ENCODE data around the gene CTAG1A. TPM values are rescaled to one million over a fixed set of nuclear protein-coding genes. Genes with fewer than 3 reads are reported as not detected.
"Not testable (repeated sequence)": the region's sequence is repeated elsewhere in the genome, so short reads cannot be mapped to it uniquely, and the experiment has no call there.

Gene CTAG1A
- polyA plus RNA-seq, 4 donors, result not detected

DNA sequence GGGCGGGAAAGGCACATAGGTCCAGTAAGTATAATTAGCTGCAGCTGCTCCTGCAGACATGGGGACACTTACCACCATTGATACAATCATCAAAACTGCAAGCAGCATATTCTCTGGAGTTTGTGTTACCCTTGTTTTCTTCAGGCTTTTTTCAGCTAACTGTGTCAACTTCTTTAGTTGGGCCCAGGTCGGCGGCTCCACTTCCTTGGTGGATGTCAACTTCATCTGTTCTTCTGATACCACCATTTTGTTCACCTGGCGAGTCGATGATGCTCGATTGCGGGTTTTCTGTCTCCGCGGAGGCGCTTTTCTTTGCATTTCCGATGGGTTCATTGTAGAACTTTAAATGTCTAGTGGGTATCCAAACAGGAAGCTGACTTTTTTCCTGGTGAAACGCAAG, 26.2 kb downstream of the CTAG1A start:
- H3K36me3 ChIP-seq (ENCODE audit: control insufficient read depth in 3 of 3, insufficient read depth in 2 of 3, low read depth in 1 of 3, low read length in 3 of 3); H3K27ac ChIP-seq (ENCODE audit: low read depth in 1 of 3, low read length in 2 of 3); H3K4me1 ChIP-seq (ENCODE audit: control insufficient read depth in 3 of 3, insufficient read depth in 2 of 3, low read depth in 1 of 3, low read length in 2 of 3); H3K27me3 ChIP-seq (ENCODE audit: control insufficient read depth in 3 of 3, insufficient read depth in 3 of 3, low read length in 3 of 3); H3K4me3 ChIP-seq (ENCODE audit: low read depth in 1 of 3, low read length in 3 of 3); FAIRE-seq; H3K9me3 ChIP-seq (ENCODE audit: control insufficient read depth in 2 of 2, insufficient read depth in 1 of 2, low read depth in 1 of 2, low read length in 1 of 2); DNase-seq: not testable (repeated sequence)
- WGBS, 3 donors, result 87 to 91% (median 90%) methylated on average over 12 of the region's 12 CpGs

DNA sequence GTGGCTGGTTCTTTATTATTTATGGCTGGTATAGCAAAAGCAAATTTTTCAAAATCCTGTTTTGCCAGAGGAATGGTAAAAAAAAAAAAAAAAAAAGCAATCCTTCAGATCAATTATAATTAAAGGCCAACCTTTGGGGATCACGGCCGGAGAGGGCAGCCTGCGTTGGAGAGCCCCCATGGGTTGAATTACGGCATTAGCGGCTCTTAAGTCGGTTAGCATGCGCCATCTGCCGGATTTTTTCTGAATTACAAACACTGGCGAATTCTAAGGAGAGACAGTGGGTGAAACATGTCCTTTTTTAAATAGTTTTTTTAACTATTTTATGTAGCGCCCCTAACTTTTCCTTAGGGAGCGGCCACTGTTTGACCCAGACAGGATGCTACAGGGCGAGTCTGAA, 28.7 kb downstream of the CTAG1A start:
- FAIRE-seq; H3K36me3 ChIP-seq (ENCODE audit: control insufficient read depth in 3 of 3, insufficient read depth in 2 of 3, low read depth in 1 of 3, low read length in 3 of 3); H3K9me3 ChIP-seq (ENCODE audit: control insufficient read depth in 2 of 2, insufficient read depth in 1 of 2, low read depth in 1 of 2, low read length in 1 of 2); H3K4me3 ChIP-seq (ENCODE audit: low read depth in 1 of 3, low read length in 3 of 3); H3K4me1 ChIP-seq (ENCODE audit: control insufficient read depth in 3 of 3, insufficient read depth in 2 of 3, low read depth in 1 of 3, low read length in 2 of 3); H3K27me3 ChIP-seq (ENCODE audit: control insufficient read depth in 3 of 3, insufficient read depth in 3 of 3, low read length in 3 of 3); H3K27ac ChIP-seq (ENCODE audit: low read depth in 1 of 3, low read length in 2 of 3); DNase-seq: not testable (repeated sequence)
- WGBS, 3 donors, result 8 to 53% (median 39%) methylated on average over 3 to 5 of the region's 12 CpGs

DNA sequence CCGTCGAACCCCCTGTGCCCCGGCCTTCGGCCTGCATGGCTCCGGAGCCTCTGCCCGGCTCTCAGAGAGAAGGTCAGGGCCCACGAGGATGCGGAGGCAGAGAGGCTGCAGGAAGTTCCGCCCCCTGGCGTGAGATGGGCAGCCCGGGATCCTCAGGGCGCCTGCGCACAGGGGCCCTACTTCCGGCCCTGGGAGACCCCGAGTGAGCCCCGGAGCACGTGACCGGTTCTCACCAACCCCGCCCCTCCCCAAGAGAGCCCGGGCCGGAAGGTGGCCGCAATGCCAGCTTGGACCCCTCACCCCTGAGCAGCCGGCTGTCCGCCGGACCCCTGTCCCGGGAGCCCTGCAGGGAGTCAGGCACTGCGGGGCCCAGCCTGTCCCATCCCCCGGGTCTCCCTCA, 34.2 kb downstream of the CTAG1A start, which contains the start of gene CTAG1B:
CTAG1B (minus strand) TSS at position 101 of the 400 bp plus-strand sequence; CDS start at position 37, 64 bp downstream.
- H3K4me1 ChIP-seq (ENCODE audit: control insufficient read depth in 3 of 3, insufficient read depth in 2 of 3, low read depth in 1 of 3, low read length in 2 of 3); H3K27ac ChIP-seq (ENCODE audit: low read depth in 1 of 3, low read length in 2 of 3); FAIRE-seq; DNase-seq; H3K4me3 ChIP-seq (ENCODE audit: low read depth in 1 of 3, low read length in 3 of 3); H3K27me3 ChIP-seq (ENCODE audit: control insufficient read depth in 3 of 3, insufficient read depth in 3 of 3, low read length in 3 of 3); H3K9me3 ChIP-seq (ENCODE audit: control insufficient read depth in 2 of 2, insufficient read depth in 1 of 2, low read depth in 1 of 2, low read length in 1 of 2); H3K36me3 ChIP-seq (ENCODE audit: control insufficient read depth in 3 of 3, insufficient read depth in 2 of 3, low read depth in 1 of 3, low read length in 3 of 3): not testable (repeated sequence)
- WGBS, 3 donors, result no CpG with 5 or more reads among the region's 28 CpGs

DNA sequence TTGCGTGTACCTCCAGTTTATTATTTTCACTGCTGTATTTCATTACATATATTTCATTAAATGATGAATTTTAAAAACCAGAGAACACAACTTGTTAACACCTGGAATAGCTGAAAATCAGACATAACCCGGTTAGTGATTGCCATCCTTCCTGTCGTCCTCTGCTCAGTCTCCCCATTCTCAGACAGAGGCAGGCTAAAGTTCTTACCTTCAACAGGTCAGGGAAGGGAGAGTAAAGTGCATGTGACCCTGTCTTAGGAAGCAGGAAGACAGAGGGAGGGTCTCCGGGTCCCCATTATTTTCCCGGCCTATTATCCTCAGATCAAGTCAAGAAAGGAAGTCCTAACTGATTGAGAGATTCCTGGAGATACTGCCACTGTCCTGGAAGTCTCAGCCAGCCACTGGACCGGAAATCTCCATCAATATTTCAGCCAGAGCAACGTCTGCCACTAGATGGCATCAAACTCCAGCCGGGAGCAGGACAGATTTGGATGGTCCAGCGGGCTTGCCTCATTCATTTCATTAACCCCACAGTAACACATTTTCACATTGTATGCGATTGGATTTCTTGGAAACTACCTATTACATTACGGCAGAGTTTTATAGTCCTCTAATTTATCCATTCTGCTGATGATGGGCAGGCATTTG, 36.0 kb downstream of the CTAG1A start:
- FAIRE-seq, DNase-seq: not testable (repeated sequence)
- 16 to 46% methylated on average over 3 of the region's 11 CpGs; no CpG with 5 or more reads in 1 of the 3 donors for WGBS, 3 donors

DNA sequence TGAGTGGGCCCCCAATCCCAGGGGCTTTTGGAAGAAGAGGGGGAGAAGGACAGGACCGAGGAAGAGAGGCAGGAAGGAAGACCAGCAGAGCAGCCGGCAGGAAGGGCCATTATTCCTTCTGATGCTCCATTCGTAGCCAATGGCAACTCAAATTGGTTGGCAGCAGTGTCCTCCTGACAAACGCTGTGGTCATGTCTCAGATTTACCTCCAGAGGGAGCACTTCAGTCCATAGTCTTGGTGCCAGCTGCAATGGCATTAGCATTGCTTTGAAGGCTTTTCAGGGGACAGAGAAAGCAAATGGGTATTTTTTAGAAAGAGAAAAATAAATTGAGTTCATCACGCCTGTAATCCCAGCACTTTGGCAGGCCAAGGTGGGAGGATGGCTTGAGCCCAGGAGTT, 44.0 kb downstream of the CTAG1A start:
- FAIRE-seq; H3K36me3 ChIP-seq (ENCODE audit: control insufficient read depth in 3 of 3, insufficient read depth in 2 of 3, low read depth in 1 of 3, low read length in 3 of 3); H3K9me3 ChIP-seq (ENCODE audit: control insufficient read depth in 2 of 2, insufficient read depth in 1 of 2, low read depth in 1 of 2, low read length in 1 of 2); H3K27me3 ChIP-seq (ENCODE audit: control insufficient read depth in 3 of 3, insufficient read depth in 3 of 3, low read length in 3 of 3); DNase-seq; H3K4me3 ChIP-seq (ENCODE audit: low read depth in 1 of 3, low read length in 3 of 3); H3K27ac ChIP-seq (ENCODE audit: low read depth in 1 of 3, low read length in 2 of 3); H3K4me1 ChIP-seq (ENCODE audit: control insufficient read depth in 3 of 3, insufficient read depth in 2 of 3, low read depth in 1 of 3, low read length in 2 of 3): not testable (repeated sequence)
- WGBS, 3 donors, result no CpG with 5 or more reads among the region's 5 CpGs

More for the DNA sequence above, 36.0 kb downstream of the CTAG1A start:
- H3K4me1 ChIP-seq (ENCODE audit: control insufficient read depth in 3 of 3, insufficient read depth in 2 of 3, low read depth in 1 of 3, low read length in 2 of 3); H3K27me3 ChIP-seq (ENCODE audit: control insufficient read depth in 3 of 3, insufficient read depth in 3 of 3, low read length in 3 of 3); H3K36me3 ChIP-seq (ENCODE audit: control insufficient read depth in 3 of 3, insufficient read depth in 2 of 3, low read depth in 1 of 3, low read length in 3 of 3); H3K27ac ChIP-seq (ENCODE audit: low read depth in 1 of 3, low read length in 2 of 3); H3K9me3 ChIP-seq (ENCODE audit: control insufficient read depth in 2 of 2, insufficient read depth in 1 of 2, low read depth in 1 of 2, low read length in 1 of 2); H3K4me3 ChIP-seq (ENCODE audit: low read depth in 1 of 3, low read length in 3 of 3): not testable (repeated sequence)

DNA sequence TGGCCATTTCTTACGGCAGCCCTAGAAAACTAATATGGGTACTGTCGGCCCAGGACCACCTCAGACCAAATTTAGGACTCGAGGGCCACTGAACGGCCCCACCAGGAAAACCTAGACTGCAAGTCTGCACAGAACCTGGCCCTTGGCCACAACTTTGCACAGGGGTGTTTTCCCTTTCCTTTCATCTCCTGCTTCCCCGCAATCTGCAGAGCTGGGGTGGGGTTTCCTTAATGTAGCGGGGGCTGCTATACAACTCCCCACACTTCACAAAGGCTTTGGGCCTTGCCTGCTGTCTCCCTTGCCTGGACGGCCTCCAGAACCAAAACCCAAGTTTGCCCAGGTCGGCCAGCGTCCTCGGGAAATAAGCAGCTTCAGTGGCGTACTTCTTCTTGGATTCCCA, 46.0 kb downstream of the CTAG1A start:
- not testable (repeated sequence) for H3K4me3 ChIP-seq (ENCODE audit: low read depth in 1 of 3, low read length in 3 of 3); H3K36me3 ChIP-seq (ENCODE audit: control insufficient read depth in 3 of 3, insufficient read depth in 2 of 3, low read depth in 1 of 3, low read length in 3 of 3); H3K27me3 ChIP-seq (ENCODE audit: control insufficient read depth in 3 of 3, insufficient read depth in 3 of 3, low read length in 3 of 3); DNase-seq; H3K4me1 ChIP-seq (ENCODE audit: control insufficient read depth in 3 of 3, insufficient read depth in 2 of 3, low read depth in 1 of 3, low read length in 2 of 3); H3K9me3 ChIP-seq (ENCODE audit: control insufficient read depth in 2 of 2, insufficient read depth in 1 of 2, low read depth in 1 of 2, low read length in 1 of 2); FAIRE-seq; H3K27ac ChIP-seq (ENCODE audit: low read depth in 1 of 3, low read length in 2 of 3)
- WGBS, 3 donors, result no CpG with 5 or more reads among the region's 11 CpGs

DNA sequence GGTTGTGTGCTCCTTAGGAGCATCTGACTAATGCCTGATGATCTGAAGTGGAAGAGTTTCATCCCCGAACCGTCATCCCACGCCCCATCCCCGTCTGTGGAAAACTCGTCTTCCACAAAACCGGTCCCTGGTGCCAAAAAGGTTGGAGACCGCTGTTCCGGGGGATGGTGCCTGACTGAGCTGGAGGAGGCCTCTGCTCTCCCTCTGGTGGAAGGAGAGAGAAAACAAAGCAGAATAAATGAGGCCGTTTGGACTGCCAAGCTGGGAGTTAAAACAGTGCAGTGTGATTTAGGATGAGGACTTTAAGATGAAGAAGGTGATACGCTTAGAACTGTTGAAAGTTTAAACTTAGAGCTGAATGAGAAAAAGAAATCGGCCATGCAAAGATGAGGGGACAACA, 48.7 kb downstream of the CTAG1A start:
- DNase-seq; FAIRE-seq; H3K27me3 ChIP-seq (ENCODE audit: control insufficient read depth in 3 of 3, insufficient read depth in 3 of 3, low read length in 3 of 3); H3K27ac ChIP-seq (ENCODE audit: low read depth in 1 of 3, low read length in 2 of 3); H3K9me3 ChIP-seq (ENCODE audit: control insufficient read depth in 2 of 2, insufficient read depth in 1 of 2, low read depth in 1 of 2, low read length in 1 of 2); H3K4me3 ChIP-seq (ENCODE audit: low read depth in 1 of 3, low read length in 3 of 3); H3K36me3 ChIP-seq (ENCODE audit: control insufficient read depth in 3 of 3, insufficient read depth in 2 of 3, low read depth in 1 of 3, low read length in 3 of 3); H3K4me1 ChIP-seq (ENCODE audit: control insufficient read depth in 3 of 3, insufficient read depth in 2 of 3, low read depth in 1 of 3, low read length in 2 of 3): not testable (repeated sequence)
- no CpG with 5 or more reads among the region's 11 CpGs for WGBS, 3 donors

All from small intestine (tissue), 7 donors.